OCI-LY3 (cell line): Measurements from ENCODE around the gene SLC15A2.

ENCODE experiments used
- CTCF ChIP-seq: fragments of 200-600, 300-600 bp; sonication (generic); IDR thresholded peaks from 2 replicates; pipeline ENCODE4 v1.5.1; 2014; ENCODE audit warnings: antibody characterized with exemption, low read length, low read depth
- EZH2phosphoT487 ChIP-seq: fragments of 200-600 bp; shearing (Covaris generic); IDR thresholded peaks from 2 replicates; pipeline ENCODE4 v1.6.1; 2018; ENCODE audit warnings: antibody characterized with exemption, mixed run types, low read depth

- TF ChIP-seq CTCF = no peak
- TF ChIP-seq EZH2phosphoT487 = no peak
Measured at GRCh38 chr3:121926380-121926779, 32.2 kb downstream of the SLC15A2 start.
